GM12878 (cell line): ENCODE measurements around the gene SEPTIN5. TPM values are rescaled to one million over a fixed set of nuclear protein-coding genes. Genes with fewer than 3 reads are reported as not detected.

Source experiments
- ATAC-seq: fragments of 200-7000 bp; cut with Tn5 transposase; 3 replicates; pipeline ENCODE4 v1.9.1; 2020; ENCODE audit warnings: mild to moderate bottlenecking, moderate library complexity
- BruUV-seq: library from RNA; stranded (reverse); fragments of 400-500 nt; replicated peaks from 2 replicates; lab custom pipeline; 2021; lab: Mats Ljungman, UMichigan
- CTCF ChIA-PET: fragments of 300-600 bp; sonication (Branson Sonifier 250); formaldehyde crosslinking; extraction: SDS; loops from one replicate; lab custom pipeline; 2021; ENCODE audit warnings: inconsistent platforms; lab: Yijun Ruan, JAX
- POLR2A ChIA-PET: fragments of 350-600 bp; formaldehyde crosslinking; extraction: SDS; loops from one replicate; lab custom pipeline; 2021; ENCODE audit warnings: inconsistent platforms; lab: Charles Lee
- RAD21 ChIA-PET: fragments of 300-600 bp; sonication (Branson Sonifier 250); formaldehyde crosslinking; loops from one replicate; lab custom pipeline; 2023; ENCODE audit warnings: antibody characterized with exemption; ENCODE audit not compliant: unreplicated experiment; lab: Charles Lee
- SMC1A ChIA-PET: fragments of 300-600 bp; sonication (Branson Sonifier 250); formaldehyde crosslinking; loops from one replicate; lab custom pipeline; 2023; ENCODE audit not compliant: unreplicated experiment, uncharacterized antibody; lab: Charles Lee
- DNase-seq: peaks from one replicate; pipeline ENCODE4 v3.0.0-alpha.2; 2011; ENCODE audit warnings: low read depth, low spot score
- FAIRE-seq: peaks from 3 replicates; lab custom pipeline; 2011; peaks lifted over from hg19 to GRCh38; lab: Jason Lieb, UNC
- H2AFZ ChIP-seq: 2 replicates; pipeline ENCODE4 v1.6.0; 2011; ENCODE audit warnings: low read depth, low read length, control low read depth; ENCODE audit not compliant: control insufficient read depth
- H3K27ac ChIP-seq: 2 replicates; pipeline ENCODE4 v1.5.1; 2011; ENCODE audit warnings: control low read depth; ENCODE audit not compliant: control insufficient read depth, insufficient read depth
- H3K27me3 ChIP-seq, 2 experiments: replicated peaks in 1 of 2; 2 replicates each; pipeline versions ENCODE4 v1.6.0 to v1.6.1; 2011; ENCODE audit warnings: low read length in 1 of 2; ENCODE audit not compliant: control insufficient read depth in 2 of 2, insufficient read depth in 2 of 2
- H3K36me3 ChIP-seq, 2 experiments: 2 replicates each; pipeline ENCODE4 v1.5.1; 2011; ENCODE audit warnings: low read length in 1 of 2; ENCODE audit not compliant: control insufficient read depth in 2 of 2, insufficient read depth in 2 of 2
- H3K4me1 ChIP-seq: 2 replicates; pipeline ENCODE4 v1.6.1; 2011; ENCODE audit warnings: mild to moderate bottlenecking, low read length, moderate library complexity, mixed read lengths; ENCODE audit not compliant: control insufficient read depth, insufficient read depth
- H3K4me2 ChIP-seq: 2 replicates; pipeline ENCODE4 v1.6.0; 2011; ENCODE audit warnings: control low read depth; ENCODE audit not compliant: control insufficient read depth, insufficient read depth
- H3K4me3 ChIP-seq: fragments of 200-600 bp; sonication (generic); 2 replicates; pipeline ENCODE4 v1.5.1; 2016
- H3K79me2 ChIP-seq: 2 replicates; pipeline ENCODE4 v1.6.0; 2011; ENCODE audit warnings: low read length; ENCODE audit not compliant: control insufficient read depth, insufficient read depth
- H3K9ac ChIP-seq: 2 replicates; pipeline ENCODE4 v1.8.0; 2011; ENCODE audit warnings: low read length, control low read depth, mixed read lengths; ENCODE audit not compliant: control insufficient read depth, insufficient read depth
- H3K9me3 ChIP-seq: replicated peaks from 3 replicates; pipeline ENCODE4 v1.5.1; 2011; ENCODE audit warnings: mild to moderate bottlenecking, low read length; ENCODE audit not compliant: control insufficient read depth, insufficient read depth
- H4K20me1 ChIP-seq: 2 replicates; pipeline ENCODE4 v1.6.0; 2011; ENCODE audit not compliant: control insufficient read depth, insufficient read depth
- ASH2L ChIP-seq: fragments of 300-600, 200-600 bp; sonication (generic); IDR thresholded peaks from 2 replicates; pipeline ENCODE4 v1.6.1; 2017; ENCODE audit warnings: low read depth, mild to moderate bottlenecking, borderline replicate concordance
- BMI1 ChIP-seq: fragments of 450-650 bp; IDR thresholded peaks from 2 replicates; pipeline ENCODE4 v1.6.1; 2016; ENCODE audit warnings: mild to moderate bottlenecking, moderate library complexity, borderline replicate concordance
- ETV6 ChIP-seq, 2 experiments: fragments of 450-650 bp in 1 of 2; IDR thresholded peaks in 1 of 2; conservative IDR thresholded peaks in 1 of 2; 2 replicates each; pipeline ENCODE4 v1.6.1; 2014; ENCODE audit warnings: antibody characterized with exemption in 1 of 2, borderline replicate concordance in 1 of 2, low read depth in 1 of 2, mild to moderate bottlenecking in 1 of 2, moderate library complexity in 1 of 2
- KLF5 ChIP-seq: fragments of 450-650 bp; IDR thresholded peaks from 2 replicates; pipeline ENCODE4 v1.6.1; 2014; ENCODE audit warnings: mild to moderate bottlenecking; ENCODE audit not compliant: partially characterized antibody
- MLLT1 ChIP-seq: fragments of 450-650 bp; IDR thresholded peaks from 2 replicates; pipeline ENCODE4 v1.6.1; 2016; ENCODE audit warnings: mild to moderate bottlenecking
- NFIC ChIP-seq: IDR thresholded peaks from 2 replicates; pipeline ENCODE4 v1.6.1; 2012; ENCODE audit warnings: low read depth, mild to moderate bottlenecking, inconsistent platforms, low read length, moderate library complexity
- NR2C2 ChIP-seq: IDR thresholded peaks from 2 replicates; pipeline ENCODE4 v1.6.1; 2011; ENCODE audit warnings: borderline replicate concordance, low read depth; ENCODE audit not compliant: control insufficient read depth, insufficient read length
- RCOR1 ChIP-seq: conservative IDR thresholded peaks from 2 replicates; pipeline ENCODE4 v1.6.1; 2012; ENCODE audit warnings: low read depth, low read length, improper control_type of control experiment
- SIN3A ChIP-seq: IDR thresholded peaks from 2 replicates; pipeline ENCODE4 v1.6.1; 2012; ENCODE audit warnings: low read depth, low read length, improper control_type of control experiment
- SMC3 ChIP-seq: IDR thresholded peaks from 2 replicates; pipeline ENCODE4 v1.6.1; 2011; ENCODE audit warnings: low read length, improper control_type of control experiment, borderline replicate concordance
- SPI1 ChIP-seq: IDR thresholded peaks from 2 replicates; pipeline ENCODE4 v1.6.1; 2011; ENCODE audit warnings: low read depth, mild to moderate bottlenecking, low read length, moderate library complexity, borderline replicate concordance; ENCODE audit not compliant: insufficient read depth
- SREBF2 ChIP-seq: IDR thresholded peaks from 2 replicates; pipeline ENCODE4 v1.6.1; 2012; ENCODE audit warnings: mild to moderate bottlenecking, low read length
- SUZ12 ChIP-seq: fragments of 200-600 bp; sonication (generic); IDR thresholded peaks from one replicate; pipeline ENCODE4 v1.6.1; 2018; ENCODE audit warnings: antibody characterized with exemption, mild to moderate bottlenecking; ENCODE audit not compliant: unreplicated experiment
- ZNF207 ChIP-seq: fragments of 450-650 bp; IDR thresholded peaks from 2 replicates; pipeline ENCODE4 v1.6.1; 2014; ENCODE audit warnings: antibody characterized with exemption, mild to moderate bottlenecking, borderline replicate concordance
- ZNF622 ChIP-seq: fragments of 450-650 bp; IDR thresholded peaks from 2 replicates; pipeline ENCODE4 v1.6.1; 2017; ENCODE audit warnings: mild to moderate bottlenecking, inconsistent platforms
- WGBS: methylation state at CpG from one replicate; pipeline ENCODE4 v1.1.6; 2016; ENCODE audit warnings: low lambda C conversion rate; ENCODE audit not compliant: insufficient replicate concordance, insufficient coverage; ENCODE audit errors: missing lambda C conversion rate; 5-methylcytosine and 5-hydroxymethylcytosine counted together
- in situ Hi-C: fragments of 300-500 bp; cut with MboI; formaldehyde crosslinking; loops from 9 replicates; pipeline ENCODE4 v1.14.3; 2018; ENCODE audit warnings: mixed read lengths
- intact Hi-C: fragments of 100-400 bp; cut with micrococcal nuclease; formaldehyde crosslinking; loops from one replicate; pipeline ENCODE4 v1.14.2; 2022; ENCODE audit not compliant: unreplicated experiment
- polyA plus RNA-seq, 11 experiments: library from polyadenylated mRNA; depleted of rRNA in 4 of 11; unstranded in 6 of 11; stranded (reverse) in 5 of 11; fragments of >200 nt; fragmentation: Nextera tagmentation in 4 of 11; fragmentation: Illumina TruSeq in 1 of 11; extraction: Ambion mirVana in 4 of 11; extraction: Trizol in 1 of 11; gene quantifications; 1 replicate in 1 of 11; 2 replicates in 10 of 11; pipeline versions ENCODE4 v1.2.1 to v1.2.3, GENCODE V29; 2011 to 2016; ENCODE audit warnings: inconsistent platforms in 2 of 11, missing spikeins in 2 of 11, low read depth in 1 of 11
- total RNA-seq, 4 experiments: library from RNA; depleted of rRNA in 3 of 4; stranded (reverse); fragments of >200 nt in 3 of 4; fragmentation: Illumina TruSeq in 1 of 4; extraction: Trizol in 1 of 4; gene quantifications; 2 replicates each; pipeline versions ENCODE4 v1.2.1 to v1.2.3, GENCODE V29; 2013 to 2021
- TF ChIP-seq, protein P1 (sequence below): fragments of 450-650 bp; formaldehyde crosslinking; IDR thresholded peaks from 2 replicates; pipeline ENCODE4 v1.4.0; 2022; ENCODE audit warnings: mild to moderate bottlenecking, moderate library complexity

The SEPTIN5 gene
- total and polyA plus RNA-seq, 10 of the 15 experiments (the other 5 are each of a cell fraction or from before 2014, with no cell fraction given) = 0.13 to 1.1 (median 0.34) TPM; not detected in 5

GRCh38 chr22:19740586-19740985 is 26.3 kb downstream of the SEPTIN5 start:
- ChIA-PET POLR2A (interaction anchor here (0.6 kb wide), 1 partner anchor 1729 kb away, joined by 3 read pairs; no protein-coding TSS in a partner anchor), SMC1A (no interaction called here), CTCF (interaction anchor here (1.3 kb wide), 1 partner anchor 11 kb away, joined by 3 read pairs; no protein-coding TSS in a partner anchor), RAD21 (no interaction called here)
- TF ChIP-seq SMC3 (no peak), BMI1 (no peak), ZNF207 (no peak), SPI1 (no peak), ASH2L (no peak), KLF5 (no peak), SREBF2 (no peak), MLLT1 (no peak), NFIC (no peak), SIN3A (no peak), SUZ12 (no peak), ETV6 (conservative IDR thresholded peaks at IDR 0.05 in 1 of 2, IDR thresholded peaks at IDR 0.05 in 1 of 2; ENCODE audit: borderline replicate concordance in 1 of 2, low read depth in 1 of 2) (no peak), RCOR1 (no peak), NR2C2 (no peak), ZNF622 (no peak)
- TF ChIP-seq, protein P1, sequence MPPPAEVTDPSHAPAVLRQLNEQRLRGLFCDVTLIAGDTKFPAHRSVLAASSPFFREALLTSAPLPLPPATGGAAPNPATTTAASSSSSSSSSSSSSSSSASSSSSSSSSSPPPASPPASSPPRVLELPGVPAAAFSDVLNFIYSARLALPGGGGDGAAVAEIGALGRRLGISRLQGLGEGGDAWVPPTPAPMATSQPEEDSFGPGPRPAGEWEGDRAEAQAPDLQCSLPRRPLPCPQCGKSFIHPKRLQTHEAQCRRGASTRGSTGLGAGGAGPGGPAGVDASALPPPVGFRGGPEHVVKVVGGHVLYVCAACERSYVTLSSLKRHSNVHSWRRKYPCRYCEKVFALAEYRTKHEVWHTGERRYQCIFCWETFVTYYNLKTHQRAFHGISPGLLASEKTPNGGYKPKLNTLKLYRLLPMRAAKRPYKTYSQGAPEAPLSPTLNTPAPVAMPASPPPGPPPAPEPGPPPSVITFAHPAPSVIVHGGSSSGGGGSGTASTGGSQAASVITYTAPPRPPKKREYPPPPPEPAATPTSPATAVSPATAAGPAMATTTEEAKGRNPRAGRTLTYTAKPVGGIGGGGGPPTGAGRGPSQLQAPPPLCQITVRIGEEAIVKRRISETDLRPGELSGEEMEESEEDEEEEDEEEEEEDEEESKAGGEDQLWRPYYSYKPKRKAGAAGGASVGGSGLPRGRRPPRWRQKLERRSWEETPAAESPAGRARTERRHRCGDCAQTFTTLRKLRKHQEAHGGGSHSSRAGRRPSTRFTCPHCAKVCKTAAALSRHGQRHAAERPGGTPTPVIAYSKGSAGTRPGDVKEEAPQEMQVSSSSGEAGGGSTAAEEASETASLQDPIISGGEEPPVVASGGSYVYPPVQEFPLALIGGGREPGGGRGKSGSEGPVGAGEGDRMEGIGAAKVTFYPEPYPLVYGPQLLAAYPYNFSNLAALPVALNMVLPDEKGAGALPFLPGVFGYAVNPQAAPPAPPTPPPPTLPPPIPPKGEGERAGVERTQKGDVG (CRISPR knock-in tag) = no peak
- ATAC-seq (no peak), DNase-seq (no peak), FAIRE-seq (no peak)
- Histone ChIP-seq H4K20me1 (no peaks in the 10 kb centered on the region), H3K4me2 (no peak overlapping the region), H3K27ac (no peak overlapping the region), H3K27me3 (no peaks in the 10 kb centered on the region), H3K9ac (no peak overlapping the region), H3K36me3 (no peaks in the 10 kb centered on the region), H3K9me3 (no peaks in the 10 kb centered on the region), H3K4me3 (no peak overlapping the region), H2AFZ (no peak overlapping the region), H3K79me2 (no peaks in the 10 kb centered on the region), H3K4me1 (no peaks in the 10 kb centered on the region)
- WGBS = 42% methylated on average over 15 of the region's 15 CpGs
- in situ Hi-C loops = no loop called here
- intact Hi-C loops = no loop called here
- BruUV-seq = no TSS peak
